COR-L47 (cell line): ENCODE data around the gene CPNE9.

Source experiments
- DNase-seq: peaks from one replicate; lab custom pipeline; 2025; lab: John Stamatoyannopoulos, UW

Gene CPNE9

GRCh38 chr3:9779075-9779593 is 75.5 kb downstream of the CPNE9 start:
- no peak for DNase-seq
